ENCODE data around the gene GRM4.

The GRM4 gene

GRCh38 chr6:34004706-34005105, 141.2 kb downstream of the GRM4 start:
- FAIRE-seq (no peak), DNase-seq (ENCODE audit: insufficient read length, low spot score) (no peak)

GRCh38 chr6:34003962-34004361, 141.9 kb downstream of the GRM4 start:
- DNase-seq (ENCODE audit: insufficient read length, low spot score) (no peak), FAIRE-seq (no peak)

GRCh38 chr6:34001706-34002621, 143.9 kb downstream of the GRM4 start:
- DNase-seq (ENCODE audit: insufficient read length, low spot score) (no peak), FAIRE-seq (no peak)

- DNase-seq (ENCODE audit: insufficient read length, low spot score): no peak
- no peak for FAIRE-seq
These were observed 145.6 kb downstream of the GRM4 start for GRCh38 chr6:34000281-34000680.

- no peak for DNase-seq (ENCODE audit: insufficient read length, low spot score)
- FAIRE-seq: no peak
These were observed 146.3 kb downstream of the GRM4 start for GRCh38 chr6:33999567-33999966.

- DNase-seq (ENCODE audit: insufficient read length, low spot score) (no peak), FAIRE-seq (no peak)
These were observed 147.2 kb downstream of the GRM4 start for GRCh38 chr6:33998660-33999059.

- DNase-seq (ENCODE audit: insufficient read length, low spot score) (no peak), FAIRE-seq (no peak)
These were observed 148.6 kb downstream of the GRM4 start for GRCh38 chr6:33997265-33997664.

- no peak for FAIRE-seq
These were observed 149.8 kb downstream of the GRM4 start for GRCh38 chr6:33996120-33996475.

GRCh38 chr6:33995309-33996119, 150.4 kb downstream of the GRM4 start:
- DNase-seq (ENCODE audit: insufficient read length, low spot score) (no peak), FAIRE-seq (no peak)

More at GRCh38 chr6:33996120-33996475, 149.8 kb downstream of the GRM4 start:
- no peak for DNase-seq (ENCODE audit: insufficient read length, low spot score)

GRCh38 chr6:33994472-33995308, 151.2 kb downstream of the GRM4 start:
- DNase-seq (ENCODE audit: insufficient read length, low spot score): no peak
- FAIRE-seq: no peak

GRCh38 chr6:33993653-33994471, 152.0 kb downstream of the GRM4 start:
- DNase-seq (ENCODE audit: insufficient read length, low spot score) (no peak), FAIRE-seq (no peak)

GRCh38 chr6:33993091-33993490, 152.8 kb downstream of the GRM4 start:
- DNase-seq (ENCODE audit: insufficient read length, low spot score) (no peak), FAIRE-seq (no peak)

GRCh38 chr6:33992191-33992590, 153.7 kb downstream of the GRM4 start:
- DNase-seq (ENCODE audit: insufficient read length, low spot score): no peak
- no peak for FAIRE-seq

- no peak for FAIRE-seq
- no peak for DNase-seq (ENCODE audit: insufficient read length, low spot score)
These were observed 154.3 kb downstream of the GRM4 start for GRCh38 chr6:33991610-33992009.

GRCh38 chr6:33990061-33990541, 155.8 kb downstream of the GRM4 start:
- FAIRE-seq: no peak

GRCh38 chr6:33989016-33989854, 156.7 kb downstream of the GRM4 start:
- DNase-seq (ENCODE audit: insufficient read length, low spot score) (no peak), FAIRE-seq (no peak)

More at GRCh38 chr6:33990061-33990541, 155.8 kb downstream of the GRM4 start:
- DNase-seq (ENCODE audit: insufficient read length, low spot score): no peak

GRCh38 chr6:33988121-33989015, 157.5 kb downstream of the GRM4 start:
- FAIRE-seq (no peak), DNase-seq (ENCODE audit: insufficient read length, low spot score) (no peak)

GRCh38 chr6:33987531-33988021, 158.3 kb downstream of the GRM4 start:
- DNase-seq (ENCODE audit: insufficient read length, low spot score) (no peak), FAIRE-seq (no peak)

All from HTR-8/SVneo (cell line).